COLO829 (cell line): ENCODE results near the gene HTR3C.
"Not testable (repeated sequence)": the region's sequence is repeated elsewhere in the genome, so short reads cannot be mapped to it uniquely, and the experiment has no call there.

Experiments used
- DNase-seq: peaks from one replicate; pipeline ENCODE4 v3.0.0; 2012; ENCODE audit warnings: low spot score

Gene HTR3C, protein sequence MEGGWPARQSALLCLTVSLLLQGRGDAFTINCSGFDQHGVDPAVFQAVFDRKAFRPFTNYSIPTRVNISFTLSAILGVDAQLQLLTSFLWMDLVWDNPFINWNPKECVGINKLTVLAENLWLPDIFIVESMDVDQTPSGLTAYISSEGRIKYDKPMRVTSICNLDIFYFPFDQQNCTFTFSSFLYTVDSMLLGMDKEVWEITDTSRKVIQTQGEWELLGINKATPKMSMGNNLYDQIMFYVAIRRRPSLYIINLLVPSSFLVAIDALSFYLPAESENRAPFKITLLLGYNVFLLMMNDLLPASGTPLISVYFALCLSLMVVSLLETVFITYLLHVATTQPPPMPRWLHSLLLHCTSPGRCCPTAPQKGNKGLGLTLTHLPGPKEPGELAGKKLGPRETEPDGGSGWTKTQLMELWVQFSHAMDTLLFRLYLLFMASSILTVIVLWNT

DNA sequence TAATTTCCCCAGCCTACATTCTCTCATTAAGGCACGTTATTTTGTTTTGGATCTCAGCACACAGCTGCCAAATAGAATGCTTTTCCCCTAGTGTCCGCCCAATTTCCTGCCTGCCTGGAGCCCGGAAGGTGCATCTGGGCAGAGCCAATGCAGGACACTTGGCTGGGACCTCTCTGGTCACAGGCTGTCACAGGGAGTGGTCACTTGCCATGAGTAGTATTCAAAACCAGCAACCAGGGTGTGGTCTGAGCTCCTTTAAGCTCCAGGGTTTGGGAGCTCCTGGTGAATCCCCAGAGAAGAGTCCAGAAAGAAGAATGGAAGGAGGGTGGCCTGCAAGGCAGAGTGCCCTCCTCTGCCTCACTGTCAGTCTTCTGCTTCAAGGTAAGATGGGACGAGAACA is at the start of gene HTR3C:
Gene HTR3C, plus strand, starts transcription at position 281 of the 400 bp plus-strand sequence. Its CDS starts 34 bp downstream, at position 315.
- DNase-seq, result no peak

DNA sequence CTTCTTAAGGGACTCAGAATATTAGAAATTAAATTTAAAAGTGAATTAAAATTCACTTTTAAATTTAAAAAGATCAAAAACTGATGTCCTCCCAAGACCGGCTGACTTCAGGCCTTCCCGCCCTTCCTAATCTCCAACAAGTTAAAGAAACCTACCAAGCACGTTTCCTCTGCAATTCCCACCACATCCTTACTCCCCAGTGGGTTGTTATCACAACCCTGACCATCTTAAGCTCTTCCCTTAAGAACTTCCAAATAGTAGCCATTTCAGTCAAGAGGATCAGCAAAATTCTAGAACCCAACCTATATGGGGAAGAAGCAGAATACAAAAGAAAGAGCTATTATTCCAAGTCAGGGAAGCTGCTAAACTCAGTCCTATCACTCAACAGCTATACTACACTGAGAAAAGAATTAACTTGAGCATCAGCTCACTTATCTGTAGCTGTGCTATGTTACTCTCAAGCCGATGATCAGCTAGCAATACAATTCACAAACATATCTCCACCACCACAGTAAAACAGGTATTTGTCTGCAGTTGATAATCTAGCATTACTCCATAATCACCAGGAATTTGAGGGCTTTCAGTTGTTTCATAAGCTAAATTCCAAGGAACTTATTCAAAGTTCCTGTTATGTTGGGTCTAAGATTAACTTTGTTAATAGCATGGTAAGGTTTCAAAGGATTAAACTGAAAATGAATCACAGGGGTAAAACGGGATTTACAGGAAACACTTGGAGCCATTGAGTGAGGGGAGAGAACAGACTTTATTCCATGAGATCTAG is 49.5 kb upstream of the HTR3C start:
- no peak for DNase-seq

DNA sequence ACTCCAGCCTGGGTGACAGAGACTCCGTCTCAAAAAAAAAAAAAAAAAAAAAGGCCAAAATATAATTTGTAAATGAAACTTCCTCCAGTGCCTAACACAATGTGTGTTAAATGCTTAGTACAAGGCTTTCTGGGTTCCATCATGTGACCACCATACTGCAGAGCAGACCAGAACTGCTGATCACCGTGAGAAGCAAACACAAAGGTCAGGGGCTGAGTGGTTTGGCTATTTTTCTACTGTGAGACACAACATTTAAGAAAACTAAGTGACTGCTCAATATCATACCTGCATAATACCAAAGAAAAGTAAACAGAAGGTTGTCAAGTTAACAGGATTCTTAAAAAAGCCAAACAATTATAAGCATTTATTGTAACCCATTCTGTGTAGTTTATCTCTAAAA is 48.4 kb upstream of the HTR3C start:
- no peak for DNase-seq

DNA sequence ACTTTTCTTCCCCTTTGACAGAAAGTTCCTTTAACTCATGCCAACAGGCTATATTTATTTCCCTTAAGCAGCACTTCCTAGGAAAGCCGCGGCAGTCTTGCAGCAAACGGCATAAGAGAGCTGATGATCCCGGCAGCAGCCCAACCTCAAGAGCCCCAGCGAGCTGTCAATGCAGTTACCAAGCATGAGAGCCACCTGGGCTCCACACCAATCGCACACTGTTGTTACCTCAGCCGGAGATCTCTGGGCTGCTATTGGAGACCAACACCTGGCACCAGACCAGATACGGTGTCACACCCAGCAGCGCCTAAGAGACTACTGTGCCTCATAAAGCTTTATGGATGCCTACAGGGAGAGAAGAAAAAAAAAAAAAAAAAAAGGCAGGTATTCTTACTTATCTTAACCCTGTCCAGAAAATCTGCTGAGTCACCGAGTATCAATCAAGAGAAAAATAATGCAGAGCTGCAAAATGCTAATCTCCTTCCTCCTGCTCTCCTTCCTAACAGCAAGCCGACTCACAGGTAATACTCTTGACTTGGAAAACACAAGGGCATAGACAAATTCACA is 46.8 kb upstream of the HTR3C start:
- peak; percentile 38 for DNase-seq

DNA sequence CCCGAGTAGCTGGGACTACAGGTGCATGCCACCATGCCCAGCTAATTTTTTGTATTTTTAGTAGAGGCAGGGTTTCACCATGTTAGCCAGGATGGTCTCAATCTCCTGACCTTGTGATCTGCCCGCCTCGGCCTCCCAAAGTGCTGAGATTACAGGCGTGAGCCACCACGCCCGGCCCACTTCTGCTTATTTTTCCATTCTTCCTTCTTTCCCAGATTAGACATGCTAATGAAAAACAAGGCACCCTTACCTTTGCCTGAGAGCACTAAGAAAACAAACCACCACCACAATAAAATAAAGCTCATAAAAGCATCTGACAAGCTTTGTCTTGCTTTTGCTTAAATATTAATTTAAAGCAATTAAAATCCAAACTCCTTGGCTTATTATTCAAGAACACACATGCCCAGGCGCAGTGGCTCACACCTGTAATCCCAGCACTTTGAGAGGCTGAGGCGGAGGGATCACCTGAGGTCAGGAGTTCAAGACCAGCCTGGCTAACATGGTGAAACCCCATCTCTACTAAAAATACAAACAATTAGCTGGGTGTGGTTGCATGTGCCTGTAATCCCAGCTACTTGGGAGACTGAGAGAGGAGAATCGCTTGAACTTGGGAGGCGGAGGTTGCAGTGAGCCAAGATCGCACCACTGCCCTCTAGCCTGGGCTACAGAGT is 45.6 kb upstream of the HTR3C start:
- not testable (repeated sequence) for DNase-seq

DNA sequence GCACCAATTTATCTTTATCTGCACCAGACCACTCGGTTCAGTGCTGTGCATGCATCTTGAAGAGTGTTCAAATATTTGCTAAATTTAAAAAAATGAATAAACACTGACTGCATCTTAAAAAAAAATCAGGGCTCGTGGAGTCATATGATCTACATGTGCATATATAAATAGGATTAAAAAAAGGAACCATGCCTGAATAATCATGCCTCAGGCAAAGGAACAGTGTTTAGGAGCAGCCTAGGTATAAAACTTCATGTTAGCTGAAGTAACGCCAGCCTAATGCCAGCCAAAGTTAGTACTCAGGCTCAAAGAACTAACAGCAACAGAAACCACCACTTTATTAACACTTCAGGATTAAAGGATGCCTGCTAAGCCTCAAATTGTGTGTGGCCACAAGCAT is 44.7 kb upstream of the HTR3C start:
- DNase-seq, result no peak

DNA sequence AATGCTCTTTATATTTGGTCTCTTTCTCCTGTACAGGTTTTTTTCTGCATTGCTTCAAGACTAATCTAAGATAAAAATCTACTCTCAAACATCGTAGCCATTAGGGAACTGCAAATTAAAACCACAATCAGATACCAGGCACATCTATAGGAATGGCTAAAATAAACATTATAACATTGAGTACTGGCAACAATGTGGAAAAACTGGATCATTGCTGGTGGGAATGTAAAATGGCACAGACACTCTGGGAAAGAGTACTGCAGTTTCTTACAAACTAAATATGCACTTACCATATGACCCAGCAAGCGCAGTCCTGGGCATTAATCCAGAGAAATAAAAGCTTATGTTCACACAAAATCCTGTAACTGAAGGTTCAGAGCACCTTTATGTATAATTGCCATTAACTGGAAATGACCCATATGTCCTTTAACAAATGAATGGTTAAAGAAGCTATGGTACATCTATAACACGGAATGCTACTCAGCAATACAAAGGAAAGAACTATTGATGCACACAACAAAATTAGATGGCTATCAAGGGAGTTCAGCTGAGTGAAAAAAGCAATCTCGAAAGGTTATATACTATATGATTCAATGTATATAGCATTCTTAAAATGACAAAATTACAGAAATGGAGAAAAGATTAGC is 41.5 kb upstream of the HTR3C start:
- DNase-seq, result no peak

DNA sequence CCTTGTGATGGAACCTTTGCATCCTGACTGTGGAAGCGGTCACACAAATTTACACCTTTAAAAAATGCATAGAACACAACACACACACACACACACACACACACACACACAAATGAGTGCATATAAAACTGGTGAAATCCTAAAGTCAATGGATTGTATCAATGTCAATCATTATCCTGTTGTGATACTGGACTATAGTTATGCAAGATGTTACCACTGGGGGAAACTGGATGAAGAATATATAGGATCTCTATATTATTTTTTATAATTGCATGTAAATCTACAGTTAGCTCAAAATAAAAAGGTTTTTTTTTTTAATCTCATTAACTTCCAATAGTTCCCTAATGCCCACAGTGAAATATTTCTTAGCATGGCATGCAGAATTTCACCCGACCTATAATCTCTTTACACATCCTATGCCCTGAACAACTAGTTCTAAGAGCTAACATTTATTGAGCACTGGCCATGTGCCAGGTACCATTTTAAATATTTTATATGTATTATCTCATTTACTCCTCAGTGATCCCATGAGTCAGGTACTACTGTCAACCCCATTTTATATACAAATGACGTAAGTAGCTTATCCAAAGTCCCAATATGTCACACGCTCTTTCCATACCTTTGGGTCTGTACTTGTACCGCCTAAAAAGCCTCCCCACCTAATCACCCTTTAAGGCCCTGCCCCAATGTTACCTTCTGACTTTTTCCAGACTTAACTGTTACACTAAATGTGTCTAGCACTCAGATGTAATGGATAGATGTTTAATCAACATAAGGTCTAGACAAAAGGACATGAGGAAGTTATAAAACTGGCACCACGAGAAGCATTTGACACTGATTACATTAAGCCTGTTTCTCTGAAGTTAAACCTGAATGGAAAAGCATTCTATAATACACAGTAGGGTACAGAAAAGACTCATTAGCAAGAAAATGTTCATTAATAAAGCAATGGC is 40.6 kb upstream of the HTR3C start:
- no peak for DNase-seq

DNA sequence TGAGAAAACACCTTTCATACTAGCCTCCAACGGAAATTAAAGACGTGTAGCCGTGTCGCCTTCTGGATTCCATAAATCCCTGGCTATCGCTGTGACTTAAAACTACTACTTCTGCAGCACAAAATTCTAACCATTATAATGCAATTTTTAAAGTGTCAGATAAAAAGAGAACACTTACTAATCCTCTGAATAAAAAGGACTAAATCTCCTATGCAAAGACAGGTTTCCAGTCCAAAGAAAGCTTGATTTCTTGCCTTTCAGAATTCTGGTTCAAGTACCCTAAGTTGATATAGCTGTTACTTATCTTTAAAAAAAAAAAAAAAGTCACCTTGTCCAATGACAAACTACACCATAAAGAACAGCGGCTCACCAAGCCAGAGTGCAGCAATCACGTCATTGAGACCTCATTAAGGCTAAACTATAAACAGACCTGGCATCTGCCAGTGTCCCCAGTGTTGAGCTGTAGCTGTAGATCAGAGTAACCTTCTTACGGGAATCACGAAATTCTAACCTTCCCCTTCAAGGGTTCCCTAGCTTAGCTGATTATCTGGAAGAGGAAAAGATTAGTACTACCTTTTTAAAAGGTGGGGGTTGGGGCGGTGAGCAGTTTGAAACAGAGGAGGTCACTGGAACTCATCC is 37.3 kb upstream of the HTR3C start:
- no peak for DNase-seq

DNA sequence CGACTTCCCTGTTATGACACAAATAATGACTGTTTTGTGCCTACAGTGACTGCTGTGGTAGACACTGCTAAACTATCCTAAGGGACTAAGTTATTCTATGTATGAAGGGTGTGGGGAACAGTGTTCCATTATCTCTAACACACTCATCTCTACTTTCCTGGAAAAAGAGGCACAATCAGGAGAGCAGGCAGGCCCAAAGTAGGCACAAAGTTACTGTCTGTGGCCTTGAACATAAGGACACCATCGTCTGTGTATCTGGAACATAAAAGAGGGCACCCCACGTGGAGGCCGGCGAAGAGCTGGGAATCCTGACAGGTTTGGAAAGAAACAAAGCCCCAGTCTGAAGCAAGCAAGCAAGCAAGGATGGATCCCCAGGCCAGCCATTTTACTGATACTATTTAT is 36.7 kb upstream of the HTR3C start:
- DNase-seq, result no peak

DNA sequence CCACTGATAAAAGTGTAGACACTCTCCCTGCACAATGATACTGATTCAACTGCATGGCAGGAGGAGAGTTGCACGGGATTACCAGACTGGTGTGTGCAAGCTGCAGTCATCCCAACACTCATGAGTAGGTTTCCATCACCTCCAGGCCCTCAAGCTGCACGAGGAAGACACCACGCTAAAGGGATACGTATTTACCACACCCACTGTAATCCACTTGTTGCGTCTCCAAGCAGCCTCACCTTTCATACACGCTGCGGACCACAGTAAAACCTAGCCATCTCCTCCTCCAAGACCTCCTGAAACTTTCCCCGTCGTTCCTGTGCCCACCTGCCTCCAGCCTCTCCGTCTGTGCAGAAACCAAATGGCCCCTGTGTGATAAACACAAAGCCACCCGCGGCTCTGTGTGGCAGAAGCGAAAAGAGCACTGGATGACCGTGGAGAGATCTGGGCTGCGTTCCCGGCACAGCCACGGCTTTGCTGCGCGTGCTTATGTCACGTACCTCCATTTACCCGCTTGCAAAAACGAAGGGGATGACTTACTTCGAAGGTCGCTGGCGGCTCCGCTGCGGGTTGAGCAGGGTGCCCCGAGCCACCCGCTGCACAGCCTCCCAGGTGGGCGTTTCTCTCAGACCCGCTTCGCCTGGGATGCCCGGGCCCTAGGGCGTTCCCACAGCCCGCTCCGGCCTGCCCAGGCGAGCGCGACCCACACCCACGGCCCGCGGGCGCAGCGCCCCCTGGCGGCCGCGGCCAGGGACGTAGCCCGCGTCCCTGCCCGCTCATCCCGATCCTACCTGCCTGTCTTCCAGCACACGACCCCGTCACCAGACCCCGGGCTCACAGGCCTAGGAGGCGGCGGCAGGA is 35.8 kb upstream of the HTR3C start:
- peak; percentile 59 for DNase-seq

DNA sequence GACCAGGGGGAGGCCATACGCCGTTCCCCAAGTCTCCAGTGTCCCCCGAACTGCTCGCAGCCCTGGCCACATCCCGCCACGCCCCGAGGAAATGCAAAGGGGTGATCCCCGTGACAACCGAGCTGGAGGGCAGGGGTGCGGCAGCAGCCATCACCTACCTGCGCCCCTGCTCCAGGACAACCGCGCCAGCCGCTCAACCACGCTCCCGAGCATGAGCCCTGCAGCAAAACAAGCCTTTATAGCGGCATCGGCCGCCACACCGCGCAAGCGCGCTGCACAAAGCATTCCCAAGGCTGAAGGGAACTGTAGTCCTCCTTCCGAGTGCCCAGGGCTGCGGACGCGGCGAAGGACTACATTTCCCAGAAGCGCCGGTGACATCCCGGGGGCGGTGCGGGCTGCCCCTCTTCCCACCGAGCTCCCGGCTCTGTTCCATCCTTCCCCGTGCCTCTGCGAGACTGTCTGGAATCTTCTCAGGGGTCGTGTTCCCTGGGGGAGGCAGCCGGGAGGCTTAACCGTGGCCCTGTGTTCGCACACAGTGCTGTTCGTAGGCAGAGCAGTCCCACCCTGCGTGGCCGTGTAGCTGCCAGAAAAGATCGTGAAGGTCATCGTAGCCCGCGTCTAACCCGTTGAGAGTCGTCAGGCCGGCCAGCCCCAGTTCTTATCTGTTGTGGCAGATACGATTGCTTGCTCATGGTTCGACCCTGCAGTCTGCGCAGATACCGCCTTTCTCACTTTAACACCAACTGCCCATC is 35.0 kb upstream of the HTR3C start, which contains the start of gene ABCC5:
Gene ABCC5, minus strand, starts transcription at position 213 of the 752 bp plus-strand sequence. CDS start 3,492 bp downstream, outside the sequence.
- peak; percentile 97 for DNase-seq

DNA sequence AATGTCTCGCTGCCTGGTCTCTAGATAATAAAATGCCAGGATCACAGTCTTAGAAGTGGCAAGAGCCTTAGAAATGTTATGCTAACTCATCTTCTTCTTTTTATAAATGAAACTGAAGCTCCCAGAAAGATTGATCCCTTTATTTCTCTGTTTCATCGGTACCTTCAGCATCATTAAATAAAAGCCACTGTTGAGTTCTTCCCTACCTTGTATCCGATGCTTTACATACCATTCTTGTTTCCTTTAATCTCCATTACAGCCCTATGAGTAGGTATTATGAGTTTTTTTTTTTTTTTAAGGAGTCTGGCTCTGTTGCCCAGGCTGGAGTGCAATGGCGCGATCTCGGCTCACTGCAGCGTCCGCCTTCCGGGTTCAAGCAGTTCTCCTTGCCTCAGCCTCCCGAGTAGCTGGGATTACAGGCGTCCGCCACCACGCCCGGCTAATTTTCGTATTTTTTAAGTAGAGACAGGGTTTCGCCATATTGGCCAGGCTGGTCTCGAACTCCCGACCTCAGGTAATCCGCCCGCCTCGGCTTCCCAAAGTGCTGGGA is 34.3 kb upstream of the HTR3C start:
- DNase-seq, result no peak

DNA sequence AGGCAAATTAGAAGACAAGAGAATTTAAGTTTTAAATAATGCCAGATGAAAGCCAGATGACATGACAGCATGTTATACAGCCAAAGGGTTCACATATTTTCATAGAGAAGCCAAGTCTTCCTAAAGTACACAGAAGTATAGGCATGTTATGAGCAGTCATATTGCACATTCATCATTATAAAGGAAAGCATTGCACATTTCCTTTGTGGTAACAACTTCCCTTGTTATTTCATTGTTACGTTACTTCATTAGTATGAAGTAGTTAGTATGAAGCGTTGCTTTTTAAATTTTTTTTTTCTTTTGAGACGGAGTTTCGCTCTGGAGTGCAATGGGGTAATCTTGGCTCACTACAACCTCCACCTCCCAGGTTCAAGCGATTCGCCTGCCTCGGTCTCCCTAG is 30.5 kb upstream of the HTR3C start:
- no peak for DNase-seq

DNA sequence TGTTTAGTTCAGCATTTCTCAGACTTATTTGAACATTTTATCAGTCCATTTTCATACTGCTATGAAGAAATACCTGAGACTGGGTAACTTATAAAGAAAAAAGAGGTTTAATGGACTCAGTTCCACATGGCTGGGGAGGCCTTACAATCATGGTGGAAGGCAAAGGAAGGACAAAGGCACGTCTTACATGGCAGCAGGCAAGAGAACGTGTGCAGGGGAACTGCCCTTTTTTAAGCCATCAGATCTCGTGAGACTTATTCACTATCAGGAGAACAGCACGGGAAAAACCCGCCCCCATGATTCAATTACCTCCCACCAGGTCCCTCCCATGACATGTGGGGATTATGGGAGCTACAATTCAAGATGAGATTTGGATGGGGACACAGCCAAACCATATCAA is 27.6 kb upstream of the HTR3C start:
- DNase-seq, result not testable (repeated sequence)

DNA sequence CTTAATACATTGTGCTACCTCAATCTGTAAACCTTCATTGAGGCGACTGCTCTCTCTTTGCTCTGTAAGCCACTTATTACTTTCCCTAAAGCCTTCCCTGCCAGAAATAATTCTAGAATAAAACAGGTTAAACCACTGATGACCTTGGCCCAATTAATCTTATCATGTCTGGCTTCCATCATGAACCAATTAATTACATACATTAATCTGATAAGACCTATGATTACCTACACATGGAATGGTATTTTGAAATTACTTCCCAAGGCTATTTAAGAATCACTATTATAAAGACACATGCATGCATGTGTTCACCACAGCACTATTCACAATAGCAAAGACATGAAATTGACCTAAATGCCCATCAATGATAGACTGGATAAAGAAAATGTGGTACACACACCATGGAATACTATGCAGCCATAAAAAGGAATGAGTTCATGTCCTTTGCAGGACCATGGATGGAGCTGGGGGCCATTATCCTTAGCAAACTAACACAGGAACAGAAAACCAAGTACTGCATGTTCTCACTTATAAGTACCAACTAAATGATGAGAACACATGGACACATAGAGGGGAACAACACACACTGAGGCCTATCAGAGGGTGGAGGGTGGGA is 24.5 kb upstream of the HTR3C start:
- DNase-seq, result not testable (repeated sequence)

DNA sequence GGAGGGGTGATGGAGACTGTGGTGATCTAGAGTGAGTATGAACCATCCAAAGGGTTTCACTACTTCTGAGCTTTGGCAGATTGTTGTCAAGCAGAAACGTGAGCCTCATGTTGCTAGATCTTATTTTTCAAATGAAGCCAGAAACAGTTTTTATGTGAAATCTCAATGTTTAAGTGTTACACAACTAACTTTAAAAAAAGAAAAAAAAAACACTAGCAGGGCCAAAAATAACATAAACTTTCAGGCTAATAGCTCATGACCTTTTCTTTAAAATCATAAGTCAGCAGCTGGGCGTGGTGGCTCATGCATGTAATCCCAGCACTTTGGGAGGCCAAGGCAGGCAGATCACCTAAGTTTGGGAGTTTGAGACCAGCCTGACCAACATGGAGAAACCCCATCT is 23.4 kb upstream of the HTR3C start:
- no peak for DNase-seq

DNA sequence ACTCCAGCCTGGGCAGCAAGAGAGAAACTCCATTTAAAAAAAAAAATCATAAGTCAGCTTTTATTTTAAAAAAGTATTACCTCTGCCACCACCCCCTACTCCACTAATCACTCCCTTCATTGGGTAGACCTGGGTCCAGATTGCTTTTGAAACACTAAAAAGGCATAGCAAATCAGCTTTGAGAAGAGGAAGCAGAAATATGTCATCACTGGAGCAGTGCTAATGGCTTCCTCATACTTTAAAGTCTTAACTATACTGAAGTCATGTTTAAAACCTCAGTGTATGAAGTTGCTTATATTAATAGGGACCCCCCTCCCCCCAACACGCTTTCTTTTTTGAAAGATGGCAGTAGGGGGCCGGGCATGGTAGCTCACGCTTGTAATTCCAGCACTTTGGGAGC is 22.3 kb upstream of the HTR3C start:
- DNase-seq, result no peak
